Measurements from ENCODE around the gene PRKAA1.

- TF ChIP-seq CTCF (conservative IDR thresholded peaks at IDR 0.05) (no peak), ZFX (IDR thresholded peaks at IDR 0.05) (no peak)
Observed at GRCh38 chr5:40827188-40827977, 29.2 kb upstream of the PRKAA1 start.
